MCF 10A (cell line): Measurements from ENCODE around the gene MRPL42. TPM values are rescaled to one million over a fixed set of nuclear protein-coding genes. Genes with fewer than 3 reads are reported as not detected.

Experiments used
- BruUV-seq: library from RNA; stranded (reverse); fragments of 400-500 nt; replicated peaks from 2 replicates; lab custom pipeline; 2021; lab: Mats Ljungman, UMichigan
- CTCF ChIA-PET: fragments of 300-600 bp; sonication (Branson Sonifier 250); formaldehyde crosslinking; extraction: SDS; loops from one replicate; lab custom pipeline; 2021; ENCODE audit warnings: antibody characterized with exemption, inconsistent platforms; lab: Yijun Ruan, JAX
- POLR2A ChIA-PET: fragments of 300-600, 350-650 bp; sonication (Branson Sonifier 250); formaldehyde crosslinking; extraction: SDS; loops from one replicate; lab custom pipeline; 2020; ENCODE audit warnings: antibody characterized with exemption, inconsistent platforms; lab: Yijun Ruan, JAX
- DNase-seq: peaks from one replicate; pipeline ENCODE4 v3.0.0-alpha.2; 2018; ENCODE audit not compliant: unreplicated experiment
- H3K27ac Mint-ChIP-seq: one replicate; pipeline ENCODE4 v1.8.0; 2022; ENCODE audit warnings: mild to moderate bottlenecking, low read depth, mixed read lengths; ENCODE audit not compliant: unreplicated experiment
- H3K27me3 Mint-ChIP-seq: one replicate; pipeline ENCODE4 v1.8.0; 2022; ENCODE audit warnings: mixed read lengths; ENCODE audit not compliant: insufficient read depth, unreplicated experiment
- H3K36me3 Mint-ChIP-seq: one replicate; pipeline ENCODE4 v1.8.0; 2022; ENCODE audit warnings: mild to moderate bottlenecking, moderate library complexity, mixed read lengths; ENCODE audit not compliant: insufficient read depth, unreplicated experiment
- H3K4me1 Mint-ChIP-seq: one replicate; pipeline ENCODE4 v1.8.0; 2022; ENCODE audit warnings: mixed read lengths; ENCODE audit not compliant: insufficient read depth, unreplicated experiment
- H3K4me3 Mint-ChIP-seq: one replicate; pipeline ENCODE4 v1.8.0; 2022; ENCODE audit warnings: mild to moderate bottlenecking, moderate library complexity, mixed read lengths; ENCODE audit not compliant: unreplicated experiment
- H3K9me3 Mint-ChIP-seq: one replicate; pipeline ENCODE4 v1.8.0; 2022; ENCODE audit warnings: mixed read lengths; ENCODE audit not compliant: unreplicated experiment
- intact Hi-C: fragments of 100-400 bp; cut with micrococcal nuclease; formaldehyde crosslinking; loops from 2 replicates; pipeline ENCODE4 v1.14.1; 2022
- total RNA-seq: library from RNA; stranded (reverse); gene quantifications from 2 replicates; pipeline ENCODE4 v1.2.3, GENCODE V29; 2022
- TF ChIP-seq, protein P1 (sequence below): fragments of 200-600 bp; IDR thresholded peaks from one replicate; pipeline ENCODE4 v1.8.0; 2022; ENCODE audit warnings: antibody characterized with exemption, mild to moderate bottlenecking; ENCODE audit not compliant: unreplicated experiment

The MRPL42 gene
- total RNA-seq, 1 experiment from 2014 or later = 90.2 TPM

DNA sequence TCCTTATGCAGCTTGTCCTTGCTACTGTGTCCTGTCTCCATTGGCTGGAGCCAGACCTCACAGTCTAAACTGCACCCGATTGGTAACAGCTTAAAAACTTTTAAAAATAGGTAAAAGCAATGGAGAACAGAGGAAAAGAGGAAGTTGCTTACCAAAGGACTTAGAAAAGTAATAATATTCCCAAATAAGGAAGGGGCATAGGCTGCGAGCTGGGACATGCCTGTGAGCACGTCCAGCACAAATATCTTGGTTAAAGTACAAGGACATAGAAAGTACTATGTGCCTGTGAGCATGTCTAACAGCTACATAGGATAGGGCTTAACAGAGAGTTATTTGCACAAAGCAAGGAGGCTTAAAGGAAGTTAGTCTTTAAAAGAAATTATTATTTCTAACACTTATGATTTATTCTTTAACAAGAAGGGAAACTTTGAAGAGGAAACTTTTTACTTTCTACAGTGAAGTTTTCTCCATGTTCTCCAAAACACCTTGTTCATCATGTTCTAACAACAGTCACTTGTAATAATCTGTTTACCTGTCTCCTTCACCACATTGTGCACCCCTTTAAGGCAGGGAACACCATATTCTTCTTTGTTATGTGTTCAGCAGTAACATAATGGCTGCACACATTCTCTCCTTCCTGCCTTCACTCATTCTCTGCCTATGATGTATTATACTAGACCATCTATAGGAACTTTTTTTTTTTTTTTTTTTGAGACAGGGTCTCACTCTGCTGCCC, 15.7 kb upstream of the MRPL42 start:
- intact Hi-C loops = no loop called here
- BruUV-seq = no TSS peak
- no peaks in the 10 kb centered on the region for H3K4me1 Mint-ChIP-seq
- DNase-seq = no peak
- no peaks in the 10 kb centered on the region for H3K27me3 Mint-ChIP-seq
- POLR2A ChIA-PET = no interaction called here
- no peak overlapping the region for H3K4me3 Mint-ChIP-seq
- CTCF ChIA-PET = interaction anchor here (0.6 to 0.8 kb wide), 2 partner anchors 226 to 698 kb away, joined by 3 to 4 read pairs; no protein-coding TSS in a partner anchor
- H3K9me3 Mint-ChIP-seq = no peaks in the 10 kb centered on the region
- H3K36me3 Mint-ChIP-seq = no peaks in the 10 kb centered on the region
- H3K27ac Mint-ChIP-seq = no peak overlapping the region
- TF ChIP-seq, protein P1, sequence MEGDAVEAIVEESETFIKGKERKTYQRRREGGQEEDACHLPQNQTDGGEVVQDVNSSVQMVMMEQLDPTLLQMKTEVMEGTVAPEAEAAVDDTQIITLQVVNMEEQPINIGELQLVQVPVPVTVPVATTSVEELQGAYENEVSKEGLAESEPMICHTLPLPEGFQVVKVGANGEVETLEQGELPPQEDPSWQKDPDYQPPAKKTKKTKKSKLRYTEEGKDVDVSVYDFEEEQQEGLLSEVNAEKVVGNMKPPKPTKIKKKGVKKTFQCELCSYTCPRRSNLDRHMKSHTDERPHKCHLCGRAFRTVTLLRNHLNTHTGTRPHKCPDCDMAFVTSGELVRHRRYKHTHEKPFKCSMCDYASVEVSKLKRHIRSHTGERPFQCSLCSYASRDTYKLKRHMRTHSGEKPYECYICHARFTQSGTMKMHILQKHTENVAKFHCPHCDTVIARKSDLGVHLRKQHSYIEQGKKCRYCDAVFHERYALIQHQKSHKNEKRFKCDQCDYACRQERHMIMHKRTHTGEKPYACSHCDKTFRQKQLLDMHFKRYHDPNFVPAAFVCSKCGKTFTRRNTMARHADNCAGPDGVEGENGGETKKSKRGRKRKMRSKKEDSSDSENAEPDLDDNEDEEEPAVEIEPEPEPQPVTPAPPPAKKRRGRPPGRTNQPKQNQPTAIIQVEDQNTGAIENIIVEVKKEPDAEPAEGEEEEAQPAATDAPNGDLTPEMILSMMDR = no peak

DNA sequence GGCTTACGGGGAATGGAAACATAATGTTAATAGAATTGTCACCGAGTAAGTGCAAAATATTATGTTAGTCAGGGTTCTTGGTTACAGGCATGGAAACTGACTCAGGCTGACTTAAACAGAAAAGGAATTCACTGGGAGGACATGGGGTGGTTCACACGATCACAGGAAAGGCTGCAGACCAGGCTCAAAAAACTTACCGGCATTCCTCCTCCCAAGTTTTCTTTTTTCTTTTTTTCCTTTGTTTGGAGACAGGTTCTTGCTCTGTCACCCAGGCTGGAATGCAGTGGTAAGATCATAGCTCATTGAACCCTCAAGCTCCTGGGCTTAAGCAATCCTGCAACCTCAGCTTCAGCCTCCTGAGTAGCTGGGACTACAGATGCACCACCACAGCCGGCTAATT, 13.7 kb upstream of the MRPL42 start:
- TF ChIP-seq, protein P1 = no peak

DNA sequence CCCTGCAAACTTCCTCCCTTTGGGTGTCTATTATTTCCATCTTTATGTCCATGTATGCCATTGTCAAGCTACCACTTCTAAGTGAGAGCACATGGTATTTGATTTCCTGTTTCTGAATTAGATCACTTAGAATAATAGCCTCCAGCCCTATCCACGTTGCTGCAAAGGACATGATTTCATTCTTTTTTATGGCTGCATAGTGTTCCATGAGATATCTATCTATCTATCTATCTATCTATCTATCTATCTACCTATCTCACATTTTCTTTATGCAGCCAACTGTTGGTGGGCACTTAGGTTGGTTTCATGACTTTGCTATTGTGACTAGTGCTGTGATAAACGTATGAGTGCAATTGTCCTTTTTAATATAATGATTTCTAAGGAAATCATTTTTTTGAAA, 11.2 kb upstream of the MRPL42 start:
- no peak for DNase-seq
- TF ChIP-seq, protein P1 = no peak
- Mint-ChIP-seq H3K27me3 (no peaks in the 10 kb centered on the region), H3K9me3 (no peaks in the 10 kb centered on the region), H3K4me3 (no peak overlapping the region), H3K27ac (no peak overlapping the region), H3K4me1 (no peaks in the 10 kb centered on the region), H3K36me3 (no peaks in the 10 kb centered on the region)
- ChIA-PET POLR2A (no interaction called here), CTCF (no interaction called here)
- intact Hi-C loops = no loop called here
- no TSS peak for BruUV-seq

More for the DNA sequence above, 13.7 kb upstream of the MRPL42 start:
- DNase-seq = no peak
- H3K27ac Mint-ChIP-seq = no peak overlapping the region
- no peaks in the 10 kb centered on the region for H3K27me3 Mint-ChIP-seq
- H3K9me3 Mint-ChIP-seq = no peaks in the 10 kb centered on the region
- no TSS peak for BruUV-seq
- no peaks in the 10 kb centered on the region for H3K36me3 Mint-ChIP-seq
- CTCF ChIA-PET = interaction anchor here (0.5 to 0.8 kb wide), 3 partner anchors 11 to 1309 kb away, joined by 3 to 5 read pairs (median 3); no protein-coding TSS in a partner anchor
- intact Hi-C loops = no loop called here
- no peaks in the 10 kb centered on the region for H3K4me1 Mint-ChIP-seq
- POLR2A ChIA-PET = no interaction called here
- no peak overlapping the region for H3K4me3 Mint-ChIP-seq

DNA sequence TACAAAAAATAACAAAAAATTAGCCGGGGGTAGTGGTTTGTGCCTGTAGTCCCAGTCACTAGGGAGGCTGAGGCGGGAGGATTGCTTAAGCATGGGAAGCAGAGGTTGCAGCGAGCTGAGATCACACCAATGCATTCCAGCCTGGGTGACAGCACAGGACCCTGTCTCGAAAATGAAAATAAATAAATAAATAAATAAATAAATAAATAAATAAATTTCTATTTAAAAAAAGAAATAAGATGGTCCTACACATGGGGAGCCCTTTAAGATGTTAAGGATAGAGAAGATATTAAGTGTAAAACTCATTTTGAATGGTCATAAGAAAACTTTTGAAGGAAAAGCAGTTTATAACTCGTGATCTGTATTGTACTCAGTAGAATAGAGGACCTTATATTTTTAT, 8.2 kb upstream of the MRPL42 start:
- CTCF ChIA-PET = interaction anchor here (0.6 to 0.7 kb wide), 2 partner anchors 13 to 616 kb away, joined by 3 read pairs; no protein-coding TSS in a partner anchor
- intact Hi-C loops = no loop called here
- no TSS peak for BruUV-seq
- TF ChIP-seq, protein P1 = no peak
- DNase-seq = no peak
- no peaks in the 10 kb centered on the region for H3K9me3 Mint-ChIP-seq
- no peak overlapping the region for H3K4me3 Mint-ChIP-seq
- POLR2A ChIA-PET = no interaction called here
- H3K27me3 Mint-ChIP-seq = no peaks in the 10 kb centered on the region
- no peak overlapping the region for H3K27ac Mint-ChIP-seq
- H3K4me1 Mint-ChIP-seq = no peaks in the 10 kb centered on the region
- no peaks in the 10 kb centered on the region for H3K36me3 Mint-ChIP-seq
